ENCODE results near the gene XRCC5.
A peak's percentile ranks its signal among the peaks of the same experiment; 100 is the strongest.
"Not testable (repeated sequence)": the region's sequence is repeated elsewhere in the genome, so short reads cannot be mapped to it uniquely, and the experiment has no call there.

The XRCC5 gene

GRCh38 chr2:216205486-216205885, 96.3 kb downstream of the XRCC5 start:
- H2AK5ac ChIP-seq (ENCODE audit: low read length): no peak overlapping the region
- no peak overlapping the region for H4K8ac ChIP-seq (ENCODE audit: low read depth, low read length)
- H3K4ac ChIP-seq (ENCODE audit: low read depth, low read length): no peak overlapping the region
- H3K14ac ChIP-seq (ENCODE audit: low read length): no peak overlapping the region
- no peaks in the 10 kb centered on the region for H3K79me2 ChIP-seq (ENCODE audit: control insufficient read depth, insufficient read depth, low read length, poor library complexity)
- H2BK120ac ChIP-seq (ENCODE audit: insufficient read depth, low read length, poor library complexity): no peak overlapping the region
- no peak overlapping the region for H2BK5ac ChIP-seq (ENCODE audit: low read depth, low read length, poor library complexity)
- H2BK12ac ChIP-seq (ENCODE audit: low read length): no peak overlapping the region
- H3K27ac ChIP-seq (ENCODE audit: low read depth, low read length): no peak overlapping the region
- no peak overlapping the region for H4K91ac ChIP-seq (ENCODE audit: low read depth, low read length)
- WGBS (ENCODE audit: extremely low coverage, insufficient coverage, insufficient read length): no CpG with 5 or more reads among the region's 1 CpG
- no peaks in the 10 kb centered on the region for H3K27me3 ChIP-seq (ENCODE audit: insufficient read depth, low read length)
- no peak overlapping the region for H3K4me2 ChIP-seq (ENCODE audit: low read length)
- no peak overlapping the region for H3K18ac ChIP-seq (ENCODE audit: low read length)
- no peak overlapping the region for H3K4me3 ChIP-seq (ENCODE audit: low read depth, low read length)
- peaks cover 2 to 3% of the 10 kb centered on the region in 2 experiments for H3K4me1 ChIP-seq (ENCODE audit: control insufficient read depth in 1 of 2, insufficient read depth in 2 of 2, low read length in 2 of 2)
- no peak overlapping the region for H4K12ac ChIP-seq (ENCODE audit: low read depth, low read length)
- no peak overlapping the region for H3K23ac ChIP-seq (ENCODE audit: low read length)
- no peak overlapping the region for H2AFZ ChIP-seq (ENCODE audit: insufficient read depth, low read length, poor library complexity)
- peaks cover 16 to 51% of the 10 kb centered on the region in 2 experiments for H3K36me3 ChIP-seq (ENCODE audit: control insufficient read depth in 1 of 2, insufficient read depth in 2 of 2, low read length in 2 of 2)
- DNase-seq: no peak
- H3K9ac ChIP-seq (ENCODE audit: low read length): no peak overlapping the region
- H3K79me1 ChIP-seq (ENCODE audit: low read length): no peaks in the 10 kb centered on the region
- no peaks in the 10 kb centered on the region for H3K9me3 ChIP-seq (ENCODE audit: insufficient read depth, low read depth, low read length)

GRCh38 chr2:216206041-216206703, 97.0 kb downstream of the XRCC5 start:
- Histone ChIP-seq H3K9ac (ENCODE audit: low read length) (no peak overlapping the region), H3K4ac (ENCODE audit: low read depth, low read length) (no peak overlapping the region), H2AFZ (ENCODE audit: insufficient read depth, low read length, poor library complexity) (no peak overlapping the region), H3K18ac (ENCODE audit: low read length) (no peak overlapping the region), H2BK120ac (ENCODE audit: insufficient read depth, low read length, poor library complexity) (no peak overlapping the region), H4K8ac (ENCODE audit: low read depth, low read length) (no peak overlapping the region), H3K14ac (ENCODE audit: low read length) (no peak overlapping the region), H2AK5ac (ENCODE audit: low read length) (no peak overlapping the region), H3K79me2 (ENCODE audit: control insufficient read depth, insufficient read depth, low read length, poor library complexity) (no peaks in the 10 kb centered on the region), H3K4me1 (ENCODE audit: control insufficient read depth in 1 of 2, insufficient read depth in 2 of 2, low read length in 2 of 2) (peaks cover 2 to 3% of the 10 kb centered on the region in 2 experiments), H3K23ac (ENCODE audit: low read length) (no peak overlapping the region), H3K27ac (ENCODE audit: low read depth, low read length) (no peak overlapping the region), H3K9me3 (ENCODE audit: insufficient read depth, low read depth, low read length) (no peaks in the 10 kb centered on the region), H4K91ac (ENCODE audit: low read depth, low read length) (no peak overlapping the region), H3K27me3 (ENCODE audit: insufficient read depth, low read length) (no peaks in the 10 kb centered on the region), H3K4me2 (ENCODE audit: low read length) (no peak overlapping the region), H3K79me1 (ENCODE audit: low read length) (no peaks in the 10 kb centered on the region), H2BK5ac (ENCODE audit: low read depth, low read length, poor library complexity) (no peak overlapping the region), H2BK12ac (ENCODE audit: low read length) (no peak overlapping the region), H4K12ac (ENCODE audit: low read depth, low read length) (no peak overlapping the region), H3K4me3 (ENCODE audit: low read depth, low read length) (no peak overlapping the region), H3K36me3 (ENCODE audit: control insufficient read depth in 1 of 2, insufficient read depth in 2 of 2, low read length in 2 of 2) (peaks cover 16 to 47% of the 10 kb centered on the region in 2 experiments)
- DNase-seq: no peak
- no CpG with 5 or more reads among the region's 2 CpGs for WGBS (ENCODE audit: extremely low coverage, insufficient coverage, insufficient read length)

- no peak overlapping the region for H2BK120ac ChIP-seq (ENCODE audit: insufficient read depth, low read length, poor library complexity)
- H3K14ac ChIP-seq (ENCODE audit: low read length): no peak overlapping the region
- H2AK5ac ChIP-seq (ENCODE audit: low read length): no peak overlapping the region
- no peak overlapping the region for H4K8ac ChIP-seq (ENCODE audit: low read depth, low read length)
- no peak overlapping the region for H3K4me3 ChIP-seq (ENCODE audit: low read depth, low read length)
- H3K18ac ChIP-seq (ENCODE audit: low read length): no peak overlapping the region
- no CpG with 5 or more reads among the region's 5 CpGs for WGBS (ENCODE audit: extremely low coverage, insufficient coverage, insufficient read length)
- H2BK5ac ChIP-seq (ENCODE audit: low read depth, low read length, poor library complexity): no peak overlapping the region
- no peaks in the 10 kb centered on the region for H3K9me3 ChIP-seq (ENCODE audit: insufficient read depth, low read depth, low read length)
- no peak overlapping the region for H3K23ac ChIP-seq (ENCODE audit: low read length)
- no peaks in the 10 kb centered on the region for H3K79me2 ChIP-seq (ENCODE audit: control insufficient read depth, insufficient read depth, low read length, poor library complexity)
- no peak overlapping the region for H4K91ac ChIP-seq (ENCODE audit: low read depth, low read length)
- no peak for DNase-seq
- no peak overlapping the region for H2BK12ac ChIP-seq (ENCODE audit: low read length)
- no peak overlapping the region for H2AFZ ChIP-seq (ENCODE audit: insufficient read depth, low read length, poor library complexity)
- no peaks in the 10 kb centered on the region for H3K79me1 ChIP-seq (ENCODE audit: low read length)
- no peak overlapping the region for H3K9ac ChIP-seq (ENCODE audit: low read length)
- no peaks in the 10 kb centered on the region for H3K27me3 ChIP-seq (ENCODE audit: insufficient read depth, low read length)
- H3K4me2 ChIP-seq (ENCODE audit: low read length): no peak overlapping the region
- no peak overlapping the region for H3K4ac ChIP-seq (ENCODE audit: low read depth, low read length)
- H3K27ac ChIP-seq (ENCODE audit: low read depth, low read length): no peak overlapping the region
- no peak overlapping the region for H4K12ac ChIP-seq (ENCODE audit: low read depth, low read length)
- H3K4me1 ChIP-seq (ENCODE audit: control insufficient read depth in 1 of 2, insufficient read depth in 2 of 2, low read length in 2 of 2): peaks cover 2 to 3% of the 10 kb centered on the region in 2 experiments
- H3K36me3 ChIP-seq (ENCODE audit: control insufficient read depth in 1 of 2, insufficient read depth in 2 of 2, low read length in 2 of 2): peaks cover 16 to 42% of the 10 kb centered on the region in 2 experiments
Measured at GRCh38 chr2:216206821-216207220, 97.7 kb downstream of the XRCC5 start.

- Histone ChIP-seq H3K23ac (ENCODE audit: low read length) (peak overlapping the region; percentile 42), H3K36me3 (ENCODE audit: control insufficient read depth in 1 of 2, insufficient read depth in 2 of 2, low read length in 2 of 2) (peaks cover 16 to 34% of the 10 kb centered on the region in 2 experiments)
- H4K8ac ChIP-seq (ENCODE audit: low read depth, low read length); H3K18ac ChIP-seq (ENCODE audit: low read length); H4K91ac ChIP-seq (ENCODE audit: low read depth, low read length); H3K27me3 ChIP-seq (ENCODE audit: insufficient read depth, low read length); H3K14ac ChIP-seq (ENCODE audit: low read length); H3K9me3 ChIP-seq (ENCODE audit: insufficient read depth, low read depth, low read length); H2BK120ac ChIP-seq (ENCODE audit: insufficient read depth, low read length, poor library complexity); H4K12ac ChIP-seq (ENCODE audit: low read depth, low read length); H2BK5ac ChIP-seq (ENCODE audit: low read depth, low read length, poor library complexity); H3K79me1 ChIP-seq (ENCODE audit: low read length); H3K4me1 ChIP-seq (ENCODE audit: control insufficient read depth in 1 of 2, insufficient read depth in 2 of 2, low read length in 2 of 2); H3K4me3 ChIP-seq (ENCODE audit: low read depth, low read length); H3K4me2 ChIP-seq (ENCODE audit: low read length); DNase-seq; H3K79me2 ChIP-seq (ENCODE audit: control insufficient read depth, insufficient read depth, low read length, poor library complexity); H3K4ac ChIP-seq (ENCODE audit: low read depth, low read length); H3K27ac ChIP-seq (ENCODE audit: low read depth, low read length); H2BK12ac ChIP-seq (ENCODE audit: low read length); H2AFZ ChIP-seq (ENCODE audit: insufficient read depth, low read length, poor library complexity); H3K9ac ChIP-seq (ENCODE audit: low read length); H2AK5ac ChIP-seq (ENCODE audit: low read length): not testable (repeated sequence)
- no CpG with 5 or more reads among the region's 8 CpGs for WGBS (ENCODE audit: extremely low coverage, insufficient coverage, insufficient read length)
Measured at GRCh38 chr2:216208661-216209060, 99.5 kb downstream of the XRCC5 start.
